ENCODE results near the gene TMEFF2. TPM values are rescaled to one million over a fixed set of nuclear protein-coding genes. Genes with fewer than 3 reads are reported as not detected.

Gene TMEFF2
- total and polyA plus RNA-seq, 2 of the 8 experiments (the other 6 are each of a cell fraction or from before 2014, with no cell fraction given) = 0.91 to 3.7 TPM

DNA sequence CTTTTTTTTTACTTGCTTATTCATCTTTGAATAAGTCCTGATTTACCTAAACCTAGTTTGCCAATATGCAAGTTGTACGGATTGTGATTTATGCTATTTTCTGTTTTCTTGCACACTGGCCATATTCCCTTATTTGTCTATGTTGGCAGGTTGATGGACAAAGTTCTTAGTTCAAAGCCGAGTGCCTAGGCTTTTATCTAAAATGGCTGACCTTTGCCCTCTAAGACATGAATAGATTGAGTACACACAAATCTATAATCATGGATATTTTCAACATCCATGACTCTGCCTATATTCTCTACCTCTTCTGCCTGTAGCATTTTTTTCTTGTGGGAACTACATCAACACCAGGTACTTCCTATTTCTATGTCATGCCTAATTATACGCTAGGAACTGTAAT lies 171.7 kb downstream of the TMEFF2 start (continued):
- TF ChIP-seq, protein P1, sequence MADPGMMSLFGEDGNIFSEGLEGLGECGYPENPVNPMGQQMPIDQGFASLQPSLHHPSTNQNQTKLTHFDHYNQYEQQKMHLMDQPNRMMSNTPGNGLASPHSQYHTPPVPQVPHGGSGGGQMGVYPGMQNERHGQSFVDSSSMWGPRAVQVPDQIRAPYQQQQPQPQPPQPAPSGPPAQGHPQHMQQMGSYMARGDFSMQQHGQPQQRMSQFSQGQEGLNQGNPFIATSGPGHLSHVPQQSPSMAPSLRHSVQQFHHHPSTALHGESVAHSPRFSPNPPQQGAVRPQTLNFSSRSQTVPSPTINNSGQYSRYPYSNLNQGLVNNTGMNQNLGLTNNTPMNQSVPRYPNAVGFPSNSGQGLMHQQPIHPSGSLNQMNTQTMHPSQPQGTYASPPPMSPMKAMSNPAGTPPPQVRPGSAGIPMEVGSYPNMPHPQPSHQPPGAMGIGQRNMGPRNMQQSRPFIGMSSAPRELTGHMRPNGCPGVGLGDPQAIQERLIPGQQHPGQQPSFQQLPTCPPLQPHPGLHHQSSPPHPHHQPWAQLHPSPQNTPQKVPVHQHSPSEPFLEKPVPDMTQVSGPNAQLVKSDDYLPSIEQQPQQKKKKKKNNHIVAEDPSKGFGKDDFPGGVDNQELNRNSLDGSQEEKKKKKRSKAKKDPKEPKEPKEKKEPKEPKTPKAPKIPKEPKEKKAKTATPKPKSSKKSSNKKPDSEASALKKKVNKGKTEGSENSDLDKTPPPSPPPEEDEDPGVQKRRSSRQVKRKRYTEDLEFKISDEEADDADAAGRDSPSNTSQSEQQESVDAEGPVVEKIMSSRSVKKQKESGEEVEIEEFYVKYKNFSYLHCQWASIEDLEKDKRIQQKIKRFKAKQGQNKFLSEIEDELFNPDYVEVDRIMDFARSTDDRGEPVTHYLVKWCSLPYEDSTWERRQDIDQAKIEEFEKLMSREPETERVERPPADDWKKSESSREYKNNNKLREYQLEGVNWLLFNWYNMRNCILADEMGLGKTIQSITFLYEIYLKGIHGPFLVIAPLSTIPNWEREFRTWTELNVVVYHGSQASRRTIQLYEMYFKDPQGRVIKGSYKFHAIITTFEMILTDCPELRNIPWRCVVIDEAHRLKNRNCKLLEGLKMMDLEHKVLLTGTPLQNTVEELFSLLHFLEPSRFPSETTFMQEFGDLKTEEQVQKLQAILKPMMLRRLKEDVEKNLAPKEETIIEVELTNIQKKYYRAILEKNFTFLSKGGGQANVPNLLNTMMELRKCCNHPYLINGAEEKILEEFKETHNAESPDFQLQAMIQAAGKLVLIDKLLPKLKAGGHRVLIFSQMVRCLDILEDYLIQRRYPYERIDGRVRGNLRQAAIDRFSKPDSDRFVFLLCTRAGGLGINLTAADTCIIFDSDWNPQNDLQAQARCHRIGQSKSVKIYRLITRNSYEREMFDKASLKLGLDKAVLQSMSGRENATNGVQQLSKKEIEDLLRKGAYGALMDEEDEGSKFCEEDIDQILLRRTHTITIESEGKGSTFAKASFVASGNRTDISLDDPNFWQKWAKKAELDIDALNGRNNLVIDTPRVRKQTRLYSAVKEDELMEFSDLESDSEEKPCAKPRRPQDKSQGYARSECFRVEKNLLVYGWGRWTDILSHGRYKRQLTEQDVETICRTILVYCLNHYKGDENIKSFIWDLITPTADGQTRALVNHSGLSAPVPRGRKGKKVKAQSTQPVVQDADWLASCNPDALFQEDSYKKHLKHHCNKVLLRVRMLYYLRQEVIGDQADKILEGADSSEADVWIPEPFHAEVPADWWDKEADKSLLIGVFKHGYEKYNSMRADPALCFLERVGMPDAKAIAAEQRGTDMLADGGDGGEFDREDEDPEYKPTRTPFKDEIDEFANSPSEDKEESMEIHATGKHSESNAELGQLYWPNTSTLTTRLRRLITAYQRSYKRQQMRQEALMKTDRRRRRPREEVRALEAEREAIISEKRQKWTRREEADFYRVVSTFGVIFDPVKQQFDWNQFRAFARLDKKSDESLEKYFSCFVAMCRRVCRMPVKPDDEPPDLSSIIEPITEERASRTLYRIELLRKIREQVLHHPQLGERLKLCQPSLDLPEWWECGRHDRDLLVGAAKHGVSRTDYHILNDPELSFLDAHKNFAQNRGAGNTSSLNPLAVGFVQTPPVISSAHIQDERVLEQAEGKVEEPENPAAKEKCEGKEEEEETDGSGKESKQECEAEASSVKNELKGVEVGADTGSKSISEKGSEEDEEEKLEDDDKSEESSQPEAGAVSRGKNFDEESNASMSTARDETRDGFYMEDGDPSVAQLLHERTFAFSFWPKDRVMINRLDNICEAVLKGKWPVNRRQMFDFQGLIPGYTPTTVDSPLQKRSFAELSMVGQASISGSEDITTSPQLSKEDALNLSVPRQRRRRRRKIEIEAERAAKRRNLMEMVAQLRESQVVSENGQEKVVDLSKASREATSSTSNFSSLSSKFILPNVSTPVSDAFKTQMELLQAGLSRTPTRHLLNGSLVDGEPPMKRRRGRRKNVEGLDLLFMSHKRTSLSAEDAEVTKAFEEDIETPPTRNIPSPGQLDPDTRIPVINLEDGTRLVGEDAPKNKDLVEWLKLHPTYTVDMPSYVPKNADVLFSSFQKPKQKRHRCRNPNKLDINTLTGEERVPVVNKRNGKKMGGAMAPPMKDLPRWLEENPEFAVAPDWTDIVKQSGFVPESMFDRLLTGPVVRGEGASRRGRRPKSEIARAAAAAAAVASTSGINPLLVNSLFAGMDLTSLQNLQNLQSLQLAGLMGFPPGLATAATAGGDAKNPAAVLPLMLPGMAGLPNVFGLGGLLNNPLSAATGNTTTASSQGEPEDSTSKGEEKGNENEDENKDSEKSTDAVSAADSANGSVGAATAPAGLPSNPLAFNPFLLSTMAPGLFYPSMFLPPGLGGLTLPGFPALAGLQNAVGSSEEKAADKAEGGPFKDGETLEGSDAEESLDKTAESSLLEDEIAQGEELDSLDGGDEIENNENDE (IDR thresholded peaks at IDR 0.05; ENCODE audit: insufficient replicate concordance, low read length) = no peak
- no peak for TF ChIP-seq RFX5 (IDR thresholded peaks at IDR 0.05; ENCODE audit: borderline replicate concordance, low read depth, low read length)
- TF ChIP-seq RNF2 (IDR thresholded peaks at IDR 0.05; ENCODE audit: borderline replicate concordance, low read depth, low read length, missing control alignments, poor library complexity, severe bottlenecking) = no peak
- TF ChIP-seq CEBPB (IDR thresholded peaks at IDR 0.05; ENCODE audit: low read depth, low read length) = no peak
- no peak for TF ChIP-seq SAP30 (IDR thresholded peaks at IDR 0.05; ENCODE audit: insufficient read depth, insufficient replicate concordance, low read length)
- TF ChIP-seq BACH1 (IDR thresholded peaks at IDR 0.05; ENCODE audit: low read length) = no peak
- TF ChIP-seq TCF12 (IDR thresholded peaks at IDR 0.05; ENCODE audit: low read depth, low read length) = no peak
- no peak for TF ChIP-seq TAF7 (optimal IDR thresholded peaks at IDR 0.05; ENCODE audit: borderline replicate concordance, low read depth, low read length)
- no peak for TF ChIP-seq CBX8 (IDR thresholded peaks at IDR 0.05; ENCODE audit: borderline replicate concordance, low read depth, low read length)
- TF ChIP-seq TEAD4 (IDR thresholded peaks at IDR 0.05; ENCODE audit: low read depth, low read length) = no peak
- TF ChIP-seq JUN (IDR thresholded peaks at IDR 0.05; ENCODE audit: low read depth, low read length) = no peak

Measured in H1 (cell line).